ENCODE results near the gene DEGS1. TPM values are rescaled to one million over a fixed set of nuclear protein-coding genes. Genes with fewer than 3 reads are reported as not detected.

DEGS1 gene
- total and polyA plus RNA-seq, 2 experiments from 2014 or later = 45.7 to 67.9 TPM

Small RNAs within 50 kb of the gene (small RNA-seq; reads per million reads assigned to genes)
- gene AC092809.3 (ENCODE audit: low replicate concordance) = 0.10 reads per million
- not detected for gene RF00139 (ENCODE audit: low replicate concordance)

Other genes starting within 250 kb of the DEGS1 start
- gene FBXO28, start 69.1 kb upstream of the DEGS1 start, total RNA-seq (2014; rRNA removed; shearing (Covaris generic)) = 38.8 and 45.2 TPM in 2 replicates
- gene FBXO28, start 69.1 kb upstream of the DEGS1 start, polyA plus RNA-seq (2016; fragmentation: Nextera tagmentation; extraction: Ambion mirVana) = 16.9 and 18.1 TPM in 2 replicates
- 35.3 and 44.4 TPM in 2 replicates for gene NVL, start 146.9 kb downstream of the DEGS1 start, total RNA-seq (2014; rRNA removed; shearing (Covaris generic))
- gene NVL, start 146.9 kb downstream of the DEGS1 start, polyA plus RNA-seq (2016; fragmentation: Nextera tagmentation; extraction: Ambion mirVana) = 62.2 and 71.7 TPM in 2 replicates
- gene CNIH4, start 173.6 kb downstream of the DEGS1 start, total RNA-seq (2014; rRNA removed; shearing (Covaris generic)) = 47.4 and 53.5 TPM in 2 replicates
- gene CNIH4, start 173.6 kb downstream of the DEGS1 start, polyA plus RNA-seq (2016; fragmentation: Nextera tagmentation; extraction: Ambion mirVana) = 191 and 194 TPM in 2 replicates

All from GM23338 (cell line).